Medulla oblongata (tissue), 1 donor: Measurements from ENCODE around the gene CCM2.

Experiments used
- DNase-seq: peaks from one replicate; pipeline ENCODE4 v3.0.0-alpha.2; 2015; ENCODE audit errors: extremely low spot score

CCM2 gene

GRCh38 chr7:45122975-45123860 is 123.2 kb downstream of the CCM2 start:
- DNase-seq, result no peak

GRCh38 chr7:45123913-45124710 is 124.1 kb downstream of the CCM2 start:
- DNase-seq, result no peak

DNA sequence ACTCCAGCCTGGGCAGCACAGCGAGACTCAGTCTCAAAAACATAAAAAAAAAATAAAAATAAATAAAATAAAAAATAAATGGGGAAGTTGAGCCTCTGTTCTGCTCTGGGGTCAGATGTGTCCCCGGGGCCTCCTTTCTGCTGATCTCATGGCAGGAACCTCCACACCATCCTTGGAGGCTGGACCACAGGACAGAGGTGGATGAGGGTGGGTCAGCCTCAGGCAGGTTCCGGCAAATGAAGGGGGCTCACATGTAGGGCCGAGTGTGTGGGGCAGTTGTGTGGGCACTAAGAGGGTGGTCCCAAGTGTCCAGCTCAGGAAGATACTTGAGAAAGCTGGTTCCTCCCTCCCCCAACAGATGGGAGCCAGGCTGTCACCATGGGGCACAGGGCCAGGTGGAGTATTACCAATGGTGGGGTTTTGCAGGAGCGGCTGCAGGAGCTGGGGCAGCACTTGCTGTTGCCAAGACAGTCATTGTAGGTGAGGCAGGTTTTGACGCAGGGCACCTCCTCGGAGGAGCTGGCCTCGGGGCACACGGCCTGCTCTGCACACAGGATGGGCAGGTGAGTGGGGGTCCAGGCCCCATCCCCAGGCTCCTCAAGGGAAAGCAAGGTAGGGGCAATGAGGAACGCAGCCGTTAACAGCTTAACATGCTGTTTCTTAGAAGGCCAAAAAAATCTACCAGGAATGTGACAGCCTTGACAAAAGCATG is 125.3 kb downstream of the CCM2 start:
- no peak for DNase-seq
